Neural cell (in vitro differentiated cells): ENCODE data around the gene MSI2. TPM values are rescaled to one million over a fixed set of nuclear protein-coding genes. Genes with fewer than 3 reads are reported as not detected.

Experiments
- H2AFZ ChIP-seq: fragments of 200-600, 300-800 bp; sonication (generic), shearing (Covaris generic); 2 replicates; pipeline ENCODE4 v1.6.0; 2014; ENCODE audit warnings: low read depth, mild to moderate bottlenecking, antibody characterized with exemption, low read length, moderate library complexity
- H3F3A ChIP-seq: fragments of 200-600 bp; shearing (Covaris generic); 2 replicates; pipeline ENCODE4 v1.6.1; 2016; ENCODE audit warnings: mild to moderate bottlenecking, moderate library complexity, mixed read lengths, antibody characterized with exemption, low read length; ENCODE audit not compliant: insufficient read depth, poor library complexity, severe bottlenecking
- H3K27ac ChIP-seq: fragments of 200-600, 300-800 bp; sonication (generic), shearing (Covaris generic); 2 replicates; pipeline ENCODE4 v1.5.1; 2014; ENCODE audit warnings: mild to moderate bottlenecking, low read length, moderate library complexity
- H3K27me3 ChIP-seq: fragments of 300-800, 200-600 bp; sonication (generic), shearing (Covaris generic); 2 replicates; pipeline ENCODE4 v1.6.0; 2014; ENCODE audit warnings: mild to moderate bottlenecking, low read depth, low read length, moderate library complexity; ENCODE audit not compliant: insufficient read depth
- H3K36me3 ChIP-seq: fragments of 300-800, 200-600 bp; sonication (generic), shearing (Covaris generic); 2 replicates; pipeline ENCODE4 v1.5.1; 2014; ENCODE audit warnings: mild to moderate bottlenecking, antibody characterized with exemption, low read length, moderate library complexity; ENCODE audit not compliant: insufficient read depth
- H3K4me2 ChIP-seq: fragments of 300-800, 200-600 bp; sonication (generic), shearing (Covaris generic); 2 replicates; pipeline ENCODE4 v1.6.0; 2014; ENCODE audit warnings: mild to moderate bottlenecking, low read length
- H3K4me3 ChIP-seq: fragments of 300-800, 200-600 bp; sonication (generic), shearing (Covaris generic); 2 replicates; pipeline ENCODE4 v1.5.1; 2014; ENCODE audit warnings: mild to moderate bottlenecking, low read length, moderate library complexity
- H3K79me2 ChIP-seq: fragments of 200-600 bp; shearing (Covaris generic); replicated peaks from 2 replicates; pipeline ENCODE4 v1.6.0; 2014; ENCODE audit warnings: mild to moderate bottlenecking, low read length, moderate library complexity; ENCODE audit not compliant: insufficient read depth
- H3K9ac ChIP-seq: fragments of 300-800, 200-600 bp; sonication (generic), shearing (Covaris generic); 2 replicates; pipeline ENCODE4 v1.6.1; 2016; ENCODE audit warnings: mild to moderate bottlenecking, low read length, mixed read lengths
- H3K9me2 ChIP-seq: fragments of 200-600 bp; shearing (Covaris generic); 2 replicates; pipeline ENCODE4 v1.6.1; 2016; ENCODE audit warnings: mild to moderate bottlenecking, low read length, mixed read lengths; ENCODE audit not compliant: insufficient read depth
- H3K9me3 ChIP-seq: fragments of 200-600, 300-800 bp; sonication (generic), shearing (Covaris generic); 2 replicates; pipeline ENCODE4 v1.6.1; 2016; ENCODE audit warnings: mild to moderate bottlenecking, mixed run types, low read length, moderate library complexity, mixed read lengths
- H4K20me1 ChIP-seq: fragments of 200-600 bp; shearing (Covaris generic); 2 replicates; pipeline ENCODE4 v1.6.1; 2016; ENCODE audit warnings: mild to moderate bottlenecking, mixed run types; ENCODE audit not compliant: insufficient read depth
- CTCF ChIP-seq: fragments of 450-650 bp; IDR thresholded peaks from 2 replicates; pipeline ENCODE4 v1.5.1; 2014; ENCODE audit warnings: antibody characterized with exemption, mild to moderate bottlenecking, moderate library complexity; ENCODE audit not compliant: poor library complexity, severe bottlenecking
- EP300 ChIP-seq: fragments of 450-650 bp; conservative IDR thresholded peaks from 2 replicates; pipeline ENCODE4 v1.6.1; 2014; ENCODE audit warnings: antibody characterized with exemption, mild to moderate bottlenecking, moderate library complexity; ENCODE audit not compliant: poor library complexity, severe bottlenecking
- EZH2 ChIP-seq: fragments of 200-600, 300-800 bp; shearing (Covaris generic), sonication (generic); IDR thresholded peaks from 2 replicates; pipeline ENCODE4 v1.6.1; 2014; ENCODE audit warnings: antibody characterized with exemption, low read length, borderline replicate concordance, mild to moderate bottlenecking; ENCODE audit not compliant: insufficient read depth, poor library complexity, severe bottlenecking
- MXI1 ChIP-seq: fragments of 450-650 bp; conservative IDR thresholded peaks from 2 replicates; pipeline ENCODE4 v1.6.1; 2014; ENCODE audit warnings: antibody characterized with exemption, mild to moderate bottlenecking; ENCODE audit not compliant: poor library complexity, severe bottlenecking
- POLR2AphosphoS5 ChIP-seq: IDR thresholded peaks from 2 replicates; pipeline ENCODE4 v1.6.1; 2012
- RAD21 ChIP-seq: fragments of 450-650 bp; conservative IDR thresholded peaks from 2 replicates; pipeline ENCODE4 v1.6.1; 2014; ENCODE audit warnings: antibody characterized with exemption, mild to moderate bottlenecking, moderate library complexity
- REST ChIP-seq: IDR thresholded peaks from 2 replicates; pipeline ENCODE4 v1.6.1; 2012; ENCODE audit warnings: borderline replicate concordance
- SMC3 ChIP-seq: fragments of 450-650 bp; conservative IDR thresholded peaks from 2 replicates; pipeline ENCODE4 v1.6.1; 2014; ENCODE audit warnings: antibody characterized with exemption, mild to moderate bottlenecking, moderate library complexity; ENCODE audit not compliant: poor library complexity
- TAF1 ChIP-seq: IDR thresholded peaks from 2 replicates; pipeline ENCODE4 v1.6.1; 2012; ENCODE audit warnings: low read depth
- polyA plus RNA-seq: library from polyadenylated mRNA; depleted of rRNA; stranded (reverse); fragments of >200 nt; gene quantifications from 2 replicates; pipeline ENCODE4 v1.2.3, GENCODE V29; 2014

Gene MSI2
- polyA plus RNA-seq, 1 donor from 2014 or later = 61.4 TPM

- Histone ChIP-seq H3K9me3 (no peaks in the 10 kb centered on the region), H3K27me3 (no peaks in the 10 kb centered on the region), H3F3A (no peaks in the 10 kb centered on the region), H3K27ac (no peak overlapping the region), H2AFZ (no peak overlapping the region), H3K9ac (no peak overlapping the region), H3K4me3 (no peak overlapping the region), H3K4me2 (no peak overlapping the region), H4K20me1 (no peaks in the 10 kb centered on the region), H3K79me2 (peaks cover 12% of the 10 kb centered on the region), H3K9me2 (no peaks in the 10 kb centered on the region), H3K36me3 (no peaks in the 10 kb centered on the region)
- TF ChIP-seq REST (no peak), EP300 (no peak), EZH2 (no peak), SMC3 (no peak), CTCF (no peak), RAD21 (no peak), TAF1 (no peak), MXI1 (no peak), POLR2AphosphoS5 (no peak)
Observed at GRCh38 chr17:57379237-57379894, 123.0 kb downstream of the MSI2 start.

- Histone ChIP-seq H3F3A (no peaks in the 10 kb centered on the region), H4K20me1 (no peaks in the 10 kb centered on the region), H3K4me3 (no peak overlapping the region), H2AFZ (no peak overlapping the region), H3K27ac (no peak overlapping the region), H3K9me3 (no peaks in the 10 kb centered on the region), H3K9me2 (no peaks in the 10 kb centered on the region), H3K9ac (no peak overlapping the region), H3K27me3 (no peaks in the 10 kb centered on the region), H3K79me2 (peaks cover 12% of the 10 kb centered on the region), H3K36me3 (no peaks in the 10 kb centered on the region), H3K4me2 (no peak overlapping the region)
- no peak for TF ChIP-seq CTCF
- TF ChIP-seq REST = no peak
- no peak for TF ChIP-seq RAD21
- no peak for TF ChIP-seq TAF1
- TF ChIP-seq EZH2 = no peak
- no peak for TF ChIP-seq POLR2AphosphoS5
Observed at GRCh38 chr17:57379895-57380434, 123.6 kb downstream of the MSI2 start.
